GM23248 (cell line): Measurements from ENCODE around the gene ZNF133.

ENCODE experiments used
- EZH2 ChIP-seq: fragments of 200-600 bp; sonication (generic); IDR thresholded peaks from 2 replicates; pipeline ENCODE4 v1.6.1; 2018; ENCODE audit warnings: antibody characterized with exemption, mild to moderate bottlenecking; ENCODE audit not compliant: insufficient read depth, poor library complexity, severe bottlenecking
- EZH2phosphoT487 ChIP-seq: fragments of 200-600 bp; sonication (generic); IDR thresholded peaks from 2 replicates; pipeline ENCODE4 v1.6.1; 2018; ENCODE audit warnings: antibody characterized with exemption, moderate library complexity, mild to moderate bottlenecking, low read depth; ENCODE audit not compliant: insufficient read depth

DNA sequence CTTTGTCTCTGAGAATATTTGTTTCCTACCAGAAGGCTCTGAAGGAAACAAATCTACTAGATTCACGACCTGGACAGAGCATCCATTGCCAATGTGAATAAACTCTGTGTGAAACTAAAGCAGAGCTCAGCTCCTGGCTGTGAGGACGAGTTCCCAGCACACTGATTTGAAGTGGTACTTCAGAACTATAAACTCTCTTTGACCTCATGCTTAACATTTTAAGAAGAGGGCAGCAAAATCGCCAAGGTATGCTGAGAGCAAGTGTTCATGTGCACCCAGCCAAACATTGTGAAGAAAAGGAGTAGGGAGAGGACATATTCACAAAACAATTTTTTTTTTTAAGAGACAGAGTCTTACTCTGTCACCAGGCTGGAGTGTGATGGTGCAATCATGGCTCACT, 33.7 kb upstream of the ZNF133 start:
- no peak for TF ChIP-seq EZH2
- no peak for TF ChIP-seq EZH2phosphoT487
